Activated T-cell treated with anti-CD3 and anti-CD28 coated beads, Interleukin-2, amount 50 U/mL, for 72 hours (primary cell): ENCODE measurements around the gene SKIC8. TPM values are rescaled to one million over a fixed set of nuclear protein-coding genes. Genes with fewer than 3 reads are reported as not detected.
A peak's percentile ranks its signal among the peaks of the same experiment; 100 is the strongest.

Experiments used
- ATAC-seq, 2 donors: fragments of 150-1000 bp; cut with Tn5 transposase; replicated peaks in 1 of 2; 2 replicates each; pipeline ENCODE4 v1.10.0; 2021; ENCODE audit warnings: moderate library complexity in 2 of 2, mild to moderate bottlenecking in 1 of 2
- DNase-seq, 2 donors: peaks; one replicate each; pipeline ENCODE4 v3.0.0; 2021 to 2022; ENCODE audit warnings: mixed read lengths in 1 of 2
- H3K27ac Mint-ChIP-seq: one replicate; pipeline ENCODE4 v1.8.0; 2022; ENCODE audit warnings: mild to moderate bottlenecking, moderate library complexity, mixed read lengths
- H3K27me3 Mint-ChIP-seq: one replicate; pipeline ENCODE4 v1.8.0; 2022; ENCODE audit warnings: low read depth, mixed read lengths
- H3K36me3 Mint-ChIP-seq, 2 donors: one replicate each; pipeline ENCODE4 v1.8.0; 2022; ENCODE audit warnings: mixed read lengths in 2 of 2, mild to moderate bottlenecking in 1 of 2; ENCODE audit not compliant: insufficient read depth in 2 of 2
- H3K4me1 Mint-ChIP-seq: one replicate; pipeline ENCODE4 v1.8.0; 2022; ENCODE audit warnings: low read depth, mixed read lengths
- H3K4me3 Mint-ChIP-seq, 2 donors: one replicate each; pipeline ENCODE4 v1.8.0; 2022; ENCODE audit warnings: mild to moderate bottlenecking in 2 of 2, mixed read lengths in 2 of 2, moderate library complexity in 2 of 2
- H3K9me3 Mint-ChIP-seq, 2 donors: one replicate each; pipeline ENCODE4 v1.8.0; 2022; ENCODE audit warnings: mixed read lengths in 2 of 2
- total RNA-seq, 2 donors: library from RNA; stranded (reverse); gene quantifications; one replicate each; pipeline ENCODE4 v1.2.3, GENCODE V29; 2022

Gene SKIC8
- total RNA-seq, 2 donors from 2014 or later = 31.0 to 31.3 TPM

DNA sequence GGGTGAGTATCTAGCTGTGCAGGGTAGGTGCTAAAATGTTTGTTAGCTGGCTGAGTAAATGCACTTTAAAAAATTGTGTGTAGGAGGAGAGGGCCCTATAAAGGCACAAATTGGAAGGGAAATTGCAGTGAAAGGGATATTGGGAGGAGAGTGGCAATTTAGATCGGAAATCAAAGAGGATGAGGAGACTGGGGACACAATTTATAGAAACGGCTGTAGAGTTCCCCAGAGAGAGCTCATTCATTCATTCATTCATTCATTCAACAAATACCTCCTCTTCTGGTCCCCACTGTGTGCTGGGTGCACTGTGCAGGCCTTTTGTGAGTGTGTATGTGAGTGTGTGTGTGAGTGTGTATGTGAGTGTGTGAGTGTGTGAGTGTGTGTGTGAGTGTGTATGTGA, 32.6 kb downstream of the SKIC8 start:
- Mint-ChIP-seq H3K27ac (peak overlapping the region; percentile 25), H3K36me3 (no peaks in the 10 kb centered on the region), H3K4me1 (peaks cover 37% of the 10 kb centered on the region), H3K9me3 (no peaks in the 10 kb centered on the region), H3K4me3 (peak overlapping the region; percentile 37 to 95), H3K27me3 (no peaks in the 10 kb centered on the region)
- ATAC-seq = no peak
- no peak for DNase-seq

DNA sequence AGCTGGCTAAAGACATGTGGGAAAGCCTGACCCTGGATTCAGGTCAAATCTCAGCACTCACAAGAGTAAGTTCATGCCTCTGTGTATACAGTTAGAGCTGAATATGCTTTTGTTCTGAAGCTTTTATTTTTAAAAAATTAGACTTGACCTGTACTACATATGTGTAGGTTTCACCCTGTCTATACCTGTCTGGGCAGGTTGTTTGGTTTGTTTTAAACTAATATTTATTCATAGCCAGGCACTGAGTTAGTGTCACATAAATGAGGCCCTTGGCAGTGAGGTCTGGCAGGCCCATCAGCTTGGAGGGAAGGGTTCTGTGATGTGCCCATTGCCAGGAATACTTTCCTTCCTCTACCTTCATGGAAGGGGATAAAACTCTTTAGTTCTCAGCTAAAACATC, 33.2 kb downstream of the SKIC8 start:
- peak overlapping the region; percentile 81 to 95 for H3K4me3 Mint-ChIP-seq
- no peaks in the 10 kb centered on the region for H3K27me3 Mint-ChIP-seq
- peak overlapping the region; percentile 94 for H3K27ac Mint-ChIP-seq
- H3K9me3 Mint-ChIP-seq = no peaks in the 10 kb centered on the region
- no peaks in the 10 kb centered on the region for H3K36me3 Mint-ChIP-seq
- no peak for ATAC-seq
- peaks cover 37% of the 10 kb centered on the region for H3K4me1 Mint-ChIP-seq
- DNase-seq = no peak

DNA sequence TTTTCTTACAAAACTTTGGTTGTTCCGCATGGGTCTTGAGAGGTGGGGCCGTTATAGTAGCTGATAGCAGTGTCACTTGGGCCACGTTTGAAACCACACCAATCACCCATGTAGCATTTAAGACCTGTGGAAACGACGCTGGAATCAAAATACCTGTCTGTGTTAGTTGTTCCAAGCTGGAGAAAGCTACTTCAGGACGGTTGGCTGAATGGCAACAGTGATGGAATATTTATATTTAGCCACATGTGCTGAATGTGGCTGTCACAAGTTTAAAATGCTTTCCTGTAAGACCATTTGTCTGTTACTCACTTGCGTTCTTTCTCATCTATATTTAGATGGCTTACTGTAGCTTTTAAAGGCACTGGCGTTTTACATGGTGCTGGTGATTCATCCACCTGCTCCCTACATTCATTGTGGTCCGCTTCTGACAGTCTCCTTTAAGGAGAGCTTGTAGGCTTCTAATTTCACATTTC, 33.6 kb downstream of the SKIC8 start:
- Mint-ChIP-seq H3K36me3 (no peaks in the 10 kb centered on the region), H3K4me3 (peak overlapping the region; percentile 81 to 95), H3K4me1 (peaks cover 37% of the 10 kb centered on the region), H3K27me3 (no peaks in the 10 kb centered on the region), H3K9me3 (no peaks in the 10 kb centered on the region), H3K27ac (peak overlapping the region; percentile 94)
- DNase-seq (peak; percentile 13 to 16), ATAC-seq (peak; percentile 25 to 46)

DNA sequence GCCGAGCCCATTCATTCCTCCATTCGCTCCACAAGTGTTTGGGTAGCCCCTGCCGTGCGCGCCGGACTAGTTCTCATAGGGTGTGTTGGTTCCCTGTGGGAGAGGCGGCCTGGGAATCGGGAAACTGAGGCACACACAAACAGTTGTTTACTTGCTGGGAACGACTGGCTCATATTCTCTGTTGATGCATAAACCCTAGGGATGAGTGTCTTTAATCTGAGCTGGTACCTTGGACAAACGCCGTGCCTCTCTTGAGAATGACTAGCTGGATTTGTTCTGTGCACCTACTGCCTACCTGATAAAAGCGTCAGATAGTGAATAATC, 34.3 kb downstream of the SKIC8 start:
- Mint-ChIP-seq H3K36me3 (no peaks in the 10 kb centered on the region), H3K27ac (peak overlapping the region; percentile 94), H3K4me3 (peak overlapping the region; percentile 81 to 95), H3K4me1 (peaks cover 37% of the 10 kb centered on the region), H3K9me3 (no peaks in the 10 kb centered on the region), H3K27me3 (no peaks in the 10 kb centered on the region)
- ATAC-seq (no peak), DNase-seq (no peak)

DNA sequence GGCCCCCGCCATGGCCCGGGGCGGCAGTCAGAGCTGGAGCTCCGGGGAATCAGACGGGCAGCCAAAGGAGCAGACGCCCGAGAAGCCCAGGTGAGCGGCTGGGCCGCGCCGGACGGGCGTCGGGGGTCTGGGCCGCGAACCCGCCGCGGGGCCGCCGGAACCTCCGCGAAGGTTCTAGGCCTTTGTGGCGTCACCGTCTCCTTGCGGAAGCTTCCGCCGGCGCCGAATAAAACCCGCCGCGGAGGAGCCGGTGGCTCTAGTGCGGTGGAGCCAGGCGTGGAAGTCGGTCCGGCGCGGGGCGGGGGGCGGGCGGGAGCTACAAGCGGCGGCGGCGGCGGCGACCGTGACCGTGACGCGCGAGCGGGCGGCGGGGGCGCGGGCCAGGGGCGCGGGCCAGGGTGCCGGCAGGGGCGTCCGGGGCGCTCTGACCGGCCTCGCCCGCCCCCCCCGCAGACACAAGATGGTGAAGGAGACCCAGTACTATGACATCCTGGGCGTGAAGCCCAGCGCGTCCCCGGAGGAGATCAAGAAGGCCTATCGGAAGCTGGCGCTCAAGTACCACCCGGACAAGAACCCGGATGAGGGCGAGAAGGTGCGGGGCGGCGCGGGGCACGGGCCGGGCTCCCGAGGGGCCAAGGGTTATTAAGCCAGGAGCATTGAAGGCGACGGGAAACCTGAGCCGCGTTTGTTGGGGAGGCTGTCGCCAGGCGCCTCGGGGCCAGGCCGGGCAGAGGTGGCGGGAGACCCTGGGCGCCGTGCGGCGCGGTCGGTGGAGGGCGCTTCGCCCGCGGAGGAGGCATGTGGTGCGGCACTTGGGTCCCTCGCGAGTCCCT, 34.9 kb downstream of the SKIC8 start, which contains the start of gene DNAJA4:
DNAJA4 (plus strand) TSS at position 259 of the 833 bp plus-strand sequence; CDS start at position 461, 202 bp downstream.
- H3K9me3 Mint-ChIP-seq = no peaks in the 10 kb centered on the region
- H3K36me3 Mint-ChIP-seq = no peaks in the 10 kb centered on the region
- no peaks in the 10 kb centered on the region for H3K27me3 Mint-ChIP-seq
- peak within 1 kb of the TSS; percentile 81 to 95 for H3K4me3 Mint-ChIP-seq
- H3K4me1 Mint-ChIP-seq = peaks cover 37% of the 10 kb centered on the region
- H3K27ac Mint-ChIP-seq = peak within 1 kb of the TSS; percentile 94
- peak; percentile 64 to 69 for DNase-seq
- ATAC-seq = peak; percentile 76

DNA sequence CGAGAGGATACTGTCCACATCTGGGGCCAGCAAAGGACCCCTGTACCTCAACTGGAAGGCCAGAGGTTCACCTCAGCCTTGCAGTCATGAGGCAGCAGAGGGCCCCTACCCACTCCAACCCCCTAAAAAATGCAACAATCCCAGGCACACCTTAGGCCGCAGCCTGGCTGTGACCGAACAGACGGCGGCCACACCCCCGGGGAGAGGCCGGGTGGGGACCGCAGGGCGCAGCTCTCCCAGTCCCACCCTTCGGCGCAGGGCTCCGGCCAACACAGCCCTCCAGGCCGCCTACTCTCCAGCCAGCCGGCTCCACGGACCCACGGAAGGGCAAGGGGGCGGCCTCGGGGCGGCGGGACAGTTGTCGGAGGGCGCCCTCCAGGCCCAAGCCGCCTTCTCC, 35.5 kb downstream of the SKIC8 start:
- no peaks in the 10 kb centered on the region for H3K27me3 Mint-ChIP-seq
- H3K4me3 Mint-ChIP-seq = peak overlapping the region; percentile 14 to 71
- H3K4me1 Mint-ChIP-seq = peaks cover 36% of the 10 kb centered on the region
- DNase-seq = peak in 1 of 2 donors; percentile 5
- no peak overlapping the region for H3K27ac Mint-ChIP-seq
- ATAC-seq = no peak
- no peaks in the 10 kb centered on the region for H3K36me3 Mint-ChIP-seq
- H3K9me3 Mint-ChIP-seq = no peaks in the 10 kb centered on the region

DNA sequence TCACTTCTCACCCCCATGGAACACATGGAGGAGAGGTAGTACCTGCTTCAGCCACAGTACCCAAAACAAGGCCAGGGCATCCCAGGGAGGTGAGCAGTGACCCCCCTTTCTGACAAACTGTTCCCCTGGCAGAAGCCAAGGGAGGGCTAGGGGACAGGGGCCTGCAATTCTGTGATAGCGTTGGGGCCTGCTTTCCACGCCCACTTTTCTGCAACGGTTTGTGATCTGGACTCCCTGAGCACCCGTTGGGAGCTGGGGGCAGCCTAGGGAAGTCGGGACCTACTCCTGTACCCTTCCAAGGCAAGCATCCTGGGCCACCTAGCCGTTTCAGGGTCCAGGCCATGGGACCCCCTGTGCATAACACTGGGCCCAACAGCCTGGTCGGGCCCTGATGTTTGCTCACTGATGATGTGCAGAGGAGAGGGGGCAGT, 36.0 kb downstream of the SKIC8 start:
- Mint-ChIP-seq H3K9me3 (no peaks in the 10 kb centered on the region), H3K27ac (peak overlapping the region; percentile 12), H3K36me3 (no peaks in the 10 kb centered on the region), H3K27me3 (no peaks in the 10 kb centered on the region), H3K4me1 (peaks cover 32% of the 10 kb centered on the region), H3K4me3 (peak overlapping the region; percentile 27 to 71)
- ATAC-seq = no peak
- DNase-seq = peak in 1 of 2 donors; percentile 3

DNA sequence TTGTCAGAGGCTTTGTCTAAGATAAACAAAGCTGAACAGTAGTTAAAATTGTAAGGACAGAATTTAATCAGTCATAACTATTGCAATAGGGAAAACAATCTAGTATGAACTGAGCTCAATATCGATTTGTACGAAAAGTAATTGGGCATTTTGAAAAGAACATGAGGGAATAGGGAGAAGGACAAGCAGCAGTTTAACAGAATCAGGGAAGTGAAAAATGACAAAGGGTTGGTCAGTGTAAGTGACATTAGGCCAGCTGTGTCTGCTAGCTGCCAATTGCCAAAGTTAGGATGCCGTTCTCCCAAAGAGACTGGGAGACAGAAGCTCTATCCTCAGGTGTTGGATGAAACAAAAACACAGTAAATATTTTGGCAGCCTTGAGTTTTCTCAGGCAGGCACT, 38.3 kb downstream of the SKIC8 start:
- Mint-ChIP-seq H3K4me1 (peaks cover 11% of the 10 kb centered on the region), H3K27me3 (no peaks in the 10 kb centered on the region), H3K36me3 (no peaks in the 10 kb centered on the region), H3K27ac (no peak overlapping the region), H3K9me3 (no peaks in the 10 kb centered on the region), H3K4me3 (no peak overlapping the region)
- DNase-seq (no peak), ATAC-seq (no peak)

DNA sequence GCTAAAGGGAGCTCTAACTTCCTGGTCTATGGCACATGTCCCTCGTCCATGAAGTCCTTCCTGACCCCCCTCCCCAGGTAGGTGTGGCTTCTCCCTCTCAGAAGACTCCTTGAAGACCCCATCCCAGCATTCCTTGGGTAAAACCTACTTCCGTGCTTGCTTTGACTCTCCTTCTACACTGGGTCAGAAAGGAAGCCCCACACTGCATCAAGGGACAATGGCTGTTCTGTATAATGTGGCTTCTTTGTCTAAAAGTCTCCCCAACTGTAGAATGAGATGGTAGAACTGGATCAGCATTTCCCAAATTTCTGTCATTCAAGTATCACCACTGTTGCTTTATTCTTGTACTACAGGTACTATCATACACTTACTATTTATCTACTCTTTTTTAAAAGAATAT, 38.9 kb downstream of the SKIC8 start:
- Mint-ChIP-seq H3K4me1 (peaks cover 5% of the 10 kb centered on the region), H3K27me3 (no peaks in the 10 kb centered on the region), H3K9me3 (no peaks in the 10 kb centered on the region), H3K4me3 (no peak overlapping the region), H3K36me3 (no peaks in the 10 kb centered on the region), H3K27ac (no peak overlapping the region)
- DNase-seq (no peak), ATAC-seq (no peak)

DNA sequence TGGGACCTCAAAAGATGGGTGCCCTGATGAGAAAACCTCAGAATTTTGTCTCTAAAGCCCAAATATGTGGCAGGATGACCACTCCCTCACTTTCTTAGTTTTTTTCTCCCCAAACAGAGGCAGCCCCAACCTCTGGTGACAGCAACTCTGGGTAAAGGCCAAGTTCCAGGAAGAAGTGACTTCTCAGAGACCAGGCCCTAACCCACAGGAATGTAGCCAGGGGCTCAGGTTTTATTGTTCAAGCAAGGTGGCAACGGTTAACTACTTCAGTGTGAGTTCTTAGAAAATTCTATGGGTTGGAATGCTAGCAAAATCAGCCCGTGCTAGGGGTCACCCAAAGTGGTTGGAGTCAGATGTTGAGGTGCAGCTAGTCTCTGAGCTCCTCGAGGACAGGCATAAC, 40.2 kb downstream of the SKIC8 start:
- H3K9me3 Mint-ChIP-seq = no peaks in the 10 kb centered on the region
- DNase-seq (no peak), ATAC-seq (no peak)
- no peaks in the 10 kb centered on the region for H3K4me1 Mint-ChIP-seq
- H3K27ac Mint-ChIP-seq = no peak overlapping the region
- H3K36me3 Mint-ChIP-seq = no peaks in the 10 kb centered on the region
- H3K27me3 Mint-ChIP-seq = no peaks in the 10 kb centered on the region
- no peak overlapping the region for H3K4me3 Mint-ChIP-seq

DNA sequence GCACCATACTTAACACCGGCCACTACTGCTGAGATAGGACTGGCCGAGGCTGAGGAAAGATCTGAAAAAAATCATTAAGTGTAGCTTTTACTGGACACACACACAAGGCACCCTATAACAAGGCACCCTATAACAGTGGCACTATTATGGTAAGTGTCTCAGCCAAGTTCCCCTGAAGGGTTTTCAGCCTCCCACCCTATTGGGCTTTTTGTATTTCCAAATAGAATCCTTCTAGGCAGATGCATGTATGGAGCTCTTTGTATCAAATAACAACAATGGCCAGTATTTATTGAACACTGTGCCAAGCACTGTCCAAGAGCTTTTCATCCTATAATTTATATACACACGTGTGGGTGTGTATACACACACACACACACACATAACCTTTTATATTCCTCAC, 41.7 kb downstream of the SKIC8 start:
- ATAC-seq (no peak), DNase-seq (no peak)
- Mint-ChIP-seq H3K27ac (no peak overlapping the region), H3K36me3 (no peaks in the 10 kb centered on the region), H3K9me3 (no peaks in the 10 kb centered on the region), H3K27me3 (no peaks in the 10 kb centered on the region), H3K4me1 (no peaks in the 10 kb centered on the region), H3K4me3 (no peak overlapping the region)

DNA sequence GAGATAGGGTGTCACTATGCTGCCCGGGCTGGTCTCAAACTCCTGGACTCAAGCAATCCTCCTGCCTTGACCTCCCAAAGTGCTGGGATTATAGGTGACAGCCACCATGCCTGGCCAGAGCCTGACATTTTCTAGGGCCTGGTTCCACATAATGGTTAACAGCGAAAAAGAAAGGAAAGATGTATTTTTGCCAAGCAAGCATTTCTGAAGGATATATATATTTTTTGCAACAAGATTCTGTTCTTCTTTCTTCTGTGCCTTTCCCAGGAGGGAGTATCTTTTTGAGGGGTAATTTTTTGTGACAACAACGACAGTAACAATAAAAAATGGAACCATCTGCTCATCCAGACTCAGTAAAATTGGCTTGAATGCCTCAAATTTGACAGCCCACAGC, 43.4 kb downstream of the SKIC8 start:
- Mint-ChIP-seq H3K4me1 (no peaks in the 10 kb centered on the region), H3K36me3 (no peaks in the 10 kb centered on the region), H3K27ac (no peak overlapping the region), H3K27me3 (peaks cover 6% of the 10 kb centered on the region), H3K4me3 (no peak overlapping the region), H3K9me3 (no peaks in the 10 kb centered on the region)
- ATAC-seq = no peak
- DNase-seq = no peak

DNA sequence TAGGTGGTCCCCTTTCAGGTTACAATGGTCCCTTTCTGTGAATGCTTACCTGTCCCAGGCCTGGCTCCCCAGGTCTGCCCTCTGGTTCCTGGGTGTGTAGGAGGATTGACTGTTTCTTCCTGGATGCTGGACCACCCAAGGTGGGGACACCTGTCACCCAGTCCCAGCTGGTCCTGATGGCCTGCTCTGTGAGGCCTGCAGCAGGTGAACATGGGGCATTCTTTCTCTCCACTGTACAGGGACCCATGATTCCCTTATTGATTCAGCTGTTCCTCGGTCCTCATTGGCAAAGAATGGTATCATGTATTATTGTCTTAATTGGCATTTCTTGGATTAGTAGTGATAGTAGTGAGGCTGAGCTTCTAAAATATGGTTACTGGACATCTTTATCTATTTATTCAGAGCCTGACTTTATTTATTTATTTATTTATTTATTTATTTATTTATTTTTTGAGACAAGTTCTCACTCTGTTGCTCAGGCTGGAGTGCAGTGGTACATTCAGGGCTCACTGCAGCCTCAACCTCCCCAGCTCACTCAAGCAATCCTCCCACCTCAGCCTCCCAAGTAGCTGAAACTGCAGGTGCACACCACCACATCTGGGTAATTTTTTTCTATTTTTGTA, 43.9 kb downstream of the SKIC8 start:
- H3K4me3 Mint-ChIP-seq = no peak overlapping the region
- no peaks in the 10 kb centered on the region for H3K36me3 Mint-ChIP-seq
- H3K27me3 Mint-ChIP-seq = peaks cover 6% of the 10 kb centered on the region
- ATAC-seq = no peak
- H3K9me3 Mint-ChIP-seq = no peaks in the 10 kb centered on the region
- H3K4me1 Mint-ChIP-seq = no peaks in the 10 kb centered on the region
- H3K27ac Mint-ChIP-seq = no peak overlapping the region
- no peak for DNase-seq
